HG03342 (cell line): ENCODE measurements around the gene CD19.
"Not testable (repeated sequence)": the region's sequence is repeated elsewhere in the genome, so short reads cannot be mapped to it uniquely, and the experiment has no call there.

Experiments used
- ATAC-seq: cut with Tn5 transposase; IDR thresholded peaks from one replicate; pipeline ENCODE4 v1.9.1; 2021; ENCODE audit warnings: mild to moderate bottlenecking, moderate library complexity; ENCODE audit not compliant: unreplicated experiment

The CD19 gene

DNA sequence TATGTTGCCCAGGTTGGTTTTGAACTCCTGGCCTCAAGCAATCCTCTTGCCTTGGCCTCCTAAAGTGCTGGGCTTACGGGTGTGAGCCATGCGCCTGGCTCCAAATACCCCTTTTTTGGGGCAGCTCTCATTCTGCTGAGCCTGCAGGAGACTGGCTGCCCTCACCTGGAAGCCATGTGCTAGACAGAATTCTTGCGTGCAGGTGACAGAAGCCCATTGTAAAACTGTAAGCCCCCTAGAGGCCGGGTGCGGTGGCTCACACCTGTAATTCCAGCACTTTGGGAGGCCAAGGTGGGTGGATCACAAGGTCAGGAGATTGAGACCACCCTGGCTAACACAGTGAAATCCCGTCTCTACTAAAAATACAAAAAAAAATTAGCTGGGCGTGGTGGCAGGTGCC lies 48.6 kb downstream of the CD19 start:
- ATAC-seq, result not testable (repeated sequence)

DNA sequence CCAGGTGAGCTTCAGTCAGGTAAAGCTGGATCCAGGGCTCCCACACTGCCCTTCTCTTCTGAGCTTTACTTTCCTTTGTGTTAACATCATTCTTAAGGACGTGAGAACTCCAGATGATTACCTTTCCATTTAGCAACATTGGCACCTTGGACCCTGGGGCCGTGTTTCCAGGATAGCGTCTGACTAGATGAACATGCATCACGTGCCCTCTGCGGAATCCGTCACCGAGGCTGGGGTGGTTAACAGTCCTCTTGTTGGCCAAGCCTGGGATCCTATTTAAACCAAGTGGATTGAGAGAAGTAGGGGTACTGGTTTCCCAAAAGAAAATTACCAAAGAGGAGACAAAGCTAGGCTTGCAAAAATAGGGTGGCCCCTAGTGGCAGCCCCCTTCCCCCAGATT lies 49.2 kb downstream of the CD19 start:
- no peak for ATAC-seq

DNA sequence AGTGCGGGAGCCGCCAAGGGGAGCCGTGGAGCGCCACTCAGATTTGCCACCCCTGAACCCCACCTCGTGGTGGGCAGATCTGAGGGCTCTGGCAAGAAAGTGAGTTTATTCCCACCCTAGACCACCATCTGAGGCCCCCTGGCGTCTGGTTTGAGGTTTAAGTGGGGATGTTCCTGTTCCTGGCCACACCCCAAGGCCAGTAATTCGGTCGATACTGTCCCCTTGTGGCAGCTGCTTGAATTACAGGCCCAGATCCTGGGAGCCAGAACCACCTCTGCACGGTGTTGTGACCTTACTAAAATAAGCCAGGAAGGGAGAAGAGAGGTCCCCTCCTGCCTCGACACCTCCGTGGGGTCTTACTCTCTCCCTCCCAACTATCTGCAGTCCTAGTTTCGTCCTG lies 49.7 kb downstream of the CD19 start:
- no peak for ATAC-seq

DNA sequence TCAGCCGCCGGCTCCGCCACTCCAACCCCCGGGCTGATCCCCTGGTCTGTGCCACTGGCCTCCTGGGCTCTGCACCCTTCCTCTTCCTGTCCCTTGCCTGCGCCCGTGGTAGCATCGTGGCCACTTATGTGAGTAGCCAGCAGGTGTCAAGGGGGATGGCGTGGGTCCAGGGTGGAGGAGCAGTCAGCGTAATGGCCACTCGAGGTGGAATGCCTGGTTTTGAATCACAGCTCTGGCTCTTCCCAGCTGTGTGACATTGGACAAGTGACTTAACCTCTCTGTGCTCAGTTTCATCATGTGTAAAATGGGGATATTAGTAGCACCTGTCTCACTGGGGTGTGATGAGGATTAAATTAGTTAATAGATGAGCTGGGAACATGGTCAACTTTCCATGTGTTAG lies 50.6 kb downstream of the CD19 start:
- no peak for ATAC-seq

DNA sequence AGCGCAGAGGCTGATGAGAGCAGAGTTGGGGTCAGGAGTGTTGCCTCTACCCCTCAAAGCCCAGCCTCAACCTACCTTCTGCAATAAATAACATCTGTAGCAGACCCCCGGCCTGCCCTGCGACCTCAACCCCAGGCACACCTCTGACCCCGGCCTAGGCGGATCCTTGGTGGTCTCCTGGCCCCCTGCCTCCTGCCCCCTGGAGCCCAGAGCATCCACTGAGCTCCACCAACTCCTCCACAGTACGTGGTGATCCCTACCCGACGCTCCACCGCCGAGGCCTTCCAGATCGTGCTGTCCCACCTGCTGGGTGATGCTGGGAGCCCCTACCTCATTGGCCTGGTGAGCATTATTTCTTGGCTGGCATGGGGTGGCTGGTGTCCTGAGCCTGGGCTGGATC lies 51.2 kb downstream of the CD19 start:
- ATAC-seq, result no peak

DNA sequence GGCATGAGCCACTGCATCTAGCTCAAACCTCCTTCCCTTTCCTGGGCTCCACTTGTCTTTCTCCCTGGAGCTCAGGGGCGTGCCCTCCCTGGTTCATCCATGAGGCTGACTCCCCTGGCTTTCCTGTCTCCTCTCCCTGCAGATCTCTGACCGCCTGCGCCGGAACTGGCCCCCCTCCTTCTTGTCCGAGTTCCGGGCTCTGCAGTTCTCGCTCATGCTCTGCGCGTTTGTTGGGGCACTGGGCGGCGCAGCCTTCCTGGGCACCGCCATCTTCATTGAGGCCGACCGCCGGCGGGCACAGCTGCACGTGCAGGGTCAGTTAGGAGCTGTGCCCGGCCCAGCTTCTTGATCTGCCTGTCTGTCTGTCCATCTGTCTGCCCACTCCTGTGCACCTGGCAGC lies 51.9 kb downstream of the CD19 start:
- no peak for ATAC-seq

DNA sequence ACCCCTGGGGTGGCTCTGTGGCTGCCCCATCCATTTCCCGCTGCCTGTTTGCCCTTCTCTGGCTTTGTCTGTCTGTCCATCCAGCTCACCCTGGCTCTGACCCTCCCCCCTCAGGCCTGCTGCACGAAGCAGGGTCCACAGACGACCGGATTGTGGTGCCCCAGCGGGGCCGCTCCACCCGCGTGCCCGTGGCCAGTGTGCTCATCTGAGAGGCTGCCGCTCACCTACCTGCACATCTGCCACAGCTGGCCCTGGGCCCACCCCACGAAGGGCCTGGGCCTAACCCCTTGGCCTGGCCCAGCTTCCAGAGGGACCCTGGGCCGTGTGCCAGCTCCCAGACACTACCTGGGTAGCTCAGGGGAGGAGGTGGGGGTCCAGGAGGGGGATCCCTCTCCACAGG lies 52.3 kb downstream of the CD19 start:
- ATAC-seq, result no peak

DNA sequence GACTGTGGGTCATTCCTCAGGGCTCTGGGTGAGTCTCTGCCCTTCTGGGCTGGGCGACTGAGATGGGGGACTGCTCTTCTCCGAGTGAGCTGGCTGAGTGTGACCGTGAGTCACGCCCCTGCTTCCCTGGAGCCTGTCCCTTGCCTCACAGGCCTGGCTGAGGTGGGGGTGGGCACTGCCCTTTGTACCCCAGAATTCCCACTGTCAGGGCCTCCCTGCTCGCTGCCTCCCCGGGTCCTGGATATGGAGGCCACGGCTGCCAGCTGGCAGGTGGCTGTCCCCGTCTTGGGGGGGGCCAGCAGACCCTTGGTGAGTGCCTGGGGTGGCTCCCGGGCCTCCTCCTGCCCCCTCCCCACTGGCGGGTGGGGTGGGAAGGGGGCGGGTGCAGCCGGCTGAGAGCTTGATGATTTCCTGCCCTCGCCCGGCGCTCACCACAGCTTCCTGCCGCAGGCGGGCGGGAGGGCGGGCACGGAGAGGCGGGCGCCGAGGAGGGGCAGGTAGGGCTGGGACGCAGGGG lies 52.9 kb downstream of the CD19 start, which contains the start of gene LAT:
LAT (plus strand) TSS at position 434 of the 517 bp plus-strand sequence. CDS start 366 bp downstream, outside the sequence.
- no peak for ATAC-seq

DNA sequence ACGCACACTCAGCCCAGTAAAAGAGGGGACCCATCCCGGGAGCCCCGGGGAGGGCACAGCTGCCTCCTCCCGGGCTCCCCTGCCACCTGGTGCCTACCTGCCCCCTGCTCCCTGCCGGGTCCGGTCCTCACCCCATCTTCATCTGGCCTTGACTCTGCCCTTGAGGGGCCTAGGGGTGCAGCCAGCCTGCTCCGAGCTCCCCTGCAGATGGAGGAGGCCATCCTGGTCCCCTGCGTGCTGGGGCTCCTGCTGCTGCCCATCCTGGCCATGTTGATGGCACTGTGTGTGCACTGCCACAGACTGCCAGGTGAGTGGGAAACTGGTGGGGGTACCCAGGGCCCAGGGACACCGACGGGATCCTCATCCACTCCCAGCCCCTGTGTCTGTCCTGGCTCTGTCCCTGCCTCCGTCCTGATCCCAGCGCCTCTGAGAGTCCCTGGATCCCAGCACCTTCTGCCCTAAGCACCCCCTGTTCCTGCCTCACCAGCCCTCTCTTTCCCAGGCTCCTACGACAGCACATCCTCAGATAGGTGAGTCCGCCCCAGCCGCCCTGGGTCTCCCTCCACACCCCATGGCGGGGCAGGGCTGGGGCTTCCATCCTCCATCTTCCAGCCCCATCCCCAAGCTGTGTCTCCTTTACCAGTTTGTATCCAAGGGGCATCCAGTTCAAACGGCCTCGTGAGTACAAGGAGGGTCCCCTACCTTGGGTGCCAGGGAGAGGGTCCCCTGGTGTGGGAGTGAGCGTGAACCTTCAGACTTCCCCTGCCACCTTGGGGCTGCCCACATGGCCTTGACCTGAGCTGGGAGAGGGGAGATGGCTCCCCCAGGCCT lies 53.7 kb downstream of the CD19 start:
- no peak for ATAC-seq

DNA sequence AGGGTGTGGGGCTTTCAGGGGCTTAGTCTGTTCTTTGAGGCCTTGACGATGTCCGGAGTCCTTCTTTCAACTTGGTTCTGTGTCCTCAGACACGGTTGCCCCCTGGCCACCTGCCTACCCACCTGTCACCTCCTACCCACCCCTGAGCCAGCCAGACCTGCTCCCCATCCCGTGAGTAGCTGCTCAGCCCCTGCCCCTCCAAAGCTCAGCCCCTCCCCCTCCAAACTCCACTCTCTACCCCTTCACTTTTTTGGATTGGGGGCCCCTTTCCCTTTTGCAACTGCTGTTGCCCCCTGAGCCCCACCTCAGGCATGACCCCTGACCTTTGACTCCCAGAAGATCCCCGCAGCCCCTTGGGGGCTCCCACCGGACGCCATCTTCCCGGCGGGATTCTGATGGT lies 54.3 kb downstream of the CD19 start:
- no peak for ATAC-seq

DNA sequence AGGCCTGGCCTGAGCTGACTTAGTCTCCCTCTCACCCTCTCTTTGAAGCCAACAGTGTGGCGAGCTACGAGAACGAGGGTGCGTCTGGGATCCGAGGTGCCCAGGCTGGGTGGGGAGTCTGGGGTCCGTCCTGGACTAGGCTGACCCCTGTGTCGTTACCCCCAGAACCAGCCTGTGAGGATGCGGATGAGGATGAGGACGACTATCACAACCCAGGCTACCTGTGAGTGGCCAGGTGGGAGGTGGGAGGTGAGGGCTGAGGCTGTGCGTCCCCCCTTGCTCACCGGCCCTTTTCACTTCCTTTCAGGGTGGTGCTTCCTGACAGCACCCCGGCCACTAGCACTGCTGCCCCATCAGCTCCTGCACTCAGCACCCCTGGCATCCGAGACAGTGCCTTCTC lies 54.7 kb downstream of the CD19 start:
- no peak for ATAC-seq

DNA sequence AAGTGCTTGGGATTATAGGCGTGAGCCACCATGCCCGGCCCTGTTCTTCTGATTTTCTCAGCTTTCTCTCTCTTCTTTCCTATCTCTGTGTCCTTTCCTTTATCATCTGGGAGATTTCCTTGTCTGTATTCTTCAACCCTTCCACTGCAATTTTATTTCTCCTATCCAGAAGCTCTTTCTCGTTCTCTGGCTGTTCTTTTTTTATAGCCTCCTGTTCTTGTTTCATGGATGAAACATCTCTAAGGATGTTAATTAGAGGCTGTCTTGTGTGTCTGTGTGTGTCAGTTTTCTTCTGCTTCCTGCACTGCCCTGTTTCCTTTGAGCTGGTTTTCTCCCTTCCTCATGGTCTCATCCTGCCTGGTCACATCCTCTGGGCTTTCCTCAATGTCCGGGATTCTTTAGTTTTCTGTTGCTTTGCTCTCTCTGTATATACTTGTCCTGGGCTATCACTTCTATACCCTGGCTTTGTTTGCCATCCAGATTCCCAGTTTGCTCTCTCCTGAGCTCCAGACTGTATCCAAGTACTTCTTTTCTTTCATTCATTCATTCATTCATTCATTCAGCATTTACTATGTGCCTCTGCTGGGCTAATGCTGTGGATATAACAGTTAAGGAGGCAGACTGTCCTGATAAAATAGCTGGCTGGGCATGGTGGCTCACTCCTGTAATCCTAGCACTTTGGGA lies 55.5 kb downstream of the CD19 start:
- ATAC-seq, result no peak
